D721Med (cell line): ENCODE measurements around the gene ROR2.

Experiments used
- DNase-seq: peaks from one replicate; pipeline ENCODE4 v3.0.0; 2011; ENCODE audit warnings: low spot score; ENCODE audit not compliant: insufficient read length
- FAIRE-seq: peaks from 2 replicates; lab custom pipeline; 2011; peaks lifted over from hg19 to GRCh38; lab: Jason Lieb, UNC
- CTCF ChIP-seq: IDR thresholded peaks from 2 replicates; pipeline ENCODE4 v1.5.1; 2012; ENCODE audit warnings: mild to moderate bottlenecking, control low read depth; ENCODE audit not compliant: insufficient read depth; ENCODE audit errors: missing control alignments

The ROR2 gene

GRCh38 chr9:91958174-91958573 lies 8.1 kb upstream of the ROR2 start:
- FAIRE-seq, result no peak

DNA sequence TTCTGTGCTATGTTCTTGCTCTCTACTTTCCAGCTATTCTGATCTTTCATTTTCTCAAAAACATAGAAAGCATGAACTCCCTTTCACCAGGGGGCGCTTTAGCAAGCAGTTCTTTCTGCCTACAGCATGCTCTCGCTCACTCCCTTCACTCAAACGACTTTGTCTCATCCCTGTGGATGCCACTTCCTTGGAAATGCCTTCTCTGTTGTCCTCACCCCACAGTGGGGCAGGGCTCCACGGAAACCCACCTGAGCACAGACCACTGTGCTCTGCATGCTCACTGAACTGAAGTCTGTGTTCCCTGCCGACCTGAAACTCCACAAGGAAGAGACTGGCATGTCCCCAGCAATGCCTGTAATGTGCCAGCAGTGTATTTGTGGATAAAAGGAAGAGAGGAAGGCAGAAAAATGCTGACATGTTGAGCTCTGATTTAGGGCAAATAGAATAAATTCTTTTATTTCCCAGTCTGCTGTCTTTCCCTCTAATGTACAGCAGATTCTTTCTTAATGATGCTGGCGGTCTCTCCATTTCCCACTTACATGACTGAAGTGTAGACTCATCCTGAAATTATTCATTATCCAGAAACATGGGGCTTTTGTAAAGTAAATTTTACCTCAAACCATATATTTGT lies 4.9 kb upstream of the ROR2 start:
- TF ChIP-seq CTCF, result peak; percentile 77
- no peak for FAIRE-seq

More at GRCh38 chr9:91958174-91958573, 8.1 kb upstream of the ROR2 start:
- no peak for TF ChIP-seq CTCF
- no peak for DNase-seq

DNA sequence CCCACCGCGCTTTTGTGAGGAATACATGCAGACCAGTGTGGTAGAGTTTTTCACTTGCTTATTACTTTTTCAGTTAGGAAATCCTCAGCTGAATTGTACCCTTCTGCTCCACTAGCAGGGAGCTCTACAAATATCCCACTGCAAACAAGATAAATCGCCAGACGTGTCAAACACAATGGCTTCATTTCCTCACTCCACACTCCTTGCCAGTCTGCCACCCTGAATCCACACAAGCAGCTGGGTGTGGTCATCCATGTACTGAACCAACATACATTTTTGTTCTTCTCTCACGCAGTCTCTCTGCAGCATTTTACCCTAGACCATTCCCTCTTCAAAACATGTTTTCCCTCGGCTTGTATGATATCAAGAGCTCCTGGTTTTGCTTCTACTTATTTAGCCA lies 3.7 kb upstream of the ROR2 start:
- no peak for TF ChIP-seq CTCF
- no peak for DNase-seq
- FAIRE-seq, result no peak

More for the DNA sequence above, 4.9 kb upstream of the ROR2 start:
- peak; percentile 52 for DNase-seq

- DNase-seq, result no peak
- TF ChIP-seq CTCF, result no peak
- FAIRE-seq, result no peak
Observed at GRCh38 chr9:91951944-91952520, 2.0 kb upstream of the ROR2 start.

DNA sequence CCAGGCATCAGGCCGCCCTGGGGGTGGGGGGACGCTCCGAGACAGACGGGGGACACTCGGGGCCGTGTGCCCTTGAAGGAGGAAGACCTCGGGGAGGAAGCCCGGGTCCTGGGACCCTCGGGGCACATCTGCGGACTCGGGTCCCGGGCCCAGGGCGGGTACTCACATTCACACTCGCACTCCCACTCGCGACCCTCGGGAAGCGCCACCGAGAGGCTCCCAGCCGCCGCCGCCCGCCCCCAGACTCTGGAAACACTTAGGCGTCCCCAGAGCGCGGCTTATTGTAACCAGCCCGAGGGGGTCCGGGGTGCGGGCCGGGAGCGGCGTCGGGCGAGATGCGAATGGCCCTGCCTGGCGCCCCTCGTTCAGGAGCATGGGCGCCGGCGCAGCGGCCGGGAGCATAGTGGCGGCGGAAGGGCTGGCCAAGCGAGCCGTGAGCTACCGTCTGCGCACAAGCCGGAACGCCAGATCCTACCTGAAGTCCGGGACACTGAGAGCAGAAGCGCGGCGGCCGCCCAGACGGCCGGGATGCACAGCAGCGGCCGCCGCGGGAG lies 559 bp downstream of the ROR2 start:
- DNase-seq, result no peak
- no peak for TF ChIP-seq CTCF
- no peak for FAIRE-seq

- no peak for TF ChIP-seq CTCF
- FAIRE-seq, result no peak
- DNase-seq, result no peak
Observed at GRCh38 chr9:91948597-91949391, 1.2 kb downstream of the ROR2 start.
